ENCODE data around the gene TNFRSF18. TPM values are rescaled to one million over a fixed set of nuclear protein-coding genes. Genes with fewer than 3 reads are reported as not detected.
A peak's percentile ranks its signal among the peaks of the same experiment; 100 is the strongest.

The TNFRSF18 gene
- total RNA-seq, 3 donors from 2014 or later (not counting 1 experiment from before 2014, with no cell fraction given): 40.3 to 81.9 (median 54.7) TPM

DNA sequence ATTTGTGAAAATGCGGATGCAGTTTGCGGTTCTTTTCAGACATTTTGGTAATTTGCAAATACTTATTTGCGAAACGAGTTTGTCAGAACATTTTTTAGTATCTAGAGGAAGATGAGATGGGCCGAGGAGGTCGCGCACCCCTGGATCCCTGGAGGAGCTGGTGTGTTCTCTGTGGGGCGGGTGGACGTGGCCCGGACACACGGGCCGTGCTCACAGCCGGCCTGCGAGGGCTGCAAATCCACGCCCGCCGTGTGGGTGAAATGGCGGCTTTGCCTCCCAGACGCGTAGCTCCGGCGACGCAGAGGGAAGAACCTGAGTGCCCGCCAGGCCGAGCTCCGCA lies 42.1 kb downstream of the TNFRSF18 start:
- Mint-ChIP-seq H3K4me3 (no peak overlapping the region), H3K4me1 (peaks cover 7 to 11% of the 10 kb centered on the region in 2 donors), H3K36me3 (no peaks in the 10 kb centered on the region), H3K27ac (peak overlapping the region in 1 of 2 donors; percentile 24), H3K27me3 (ENCODE audit: low read depth in 2 of 2) (peaks cover 0 to 4% of the 10 kb centered on the region in 2 donors), H3K9me3 (no peaks in the 10 kb centered on the region)
- Histone ChIP-seq H3K9me3 (ENCODE audit: control insufficient read depth, insufficient read depth, low read length) (no peaks in the 10 kb centered on the region), H3K36me3 (ENCODE audit: control insufficient read depth, insufficient read depth, low read length) (no peaks in the 10 kb centered on the region), H3K27me3 (ENCODE audit: control insufficient read depth, insufficient read depth, low read length) (no peaks in the 10 kb centered on the region), H3K4me1 (ENCODE audit: control insufficient read depth, insufficient read depth, low read length) (peaks cover 41% of the 10 kb centered on the region), H3K4me3 (ENCODE audit: low read length) (no peak overlapping the region), H3K27ac (ENCODE audit: low read length) (no peak overlapping the region)
- ATAC-seq (no peak), DNase-seq (no peak)
- intact Hi-C loops (cut with micrococcal nuclease): no loop called here
- 85% methylated on average over 26 of the region's 26 CpGs for WGBS (ENCODE audit: insufficient coverage)
- TF ChIP-seq, protein P1, sequence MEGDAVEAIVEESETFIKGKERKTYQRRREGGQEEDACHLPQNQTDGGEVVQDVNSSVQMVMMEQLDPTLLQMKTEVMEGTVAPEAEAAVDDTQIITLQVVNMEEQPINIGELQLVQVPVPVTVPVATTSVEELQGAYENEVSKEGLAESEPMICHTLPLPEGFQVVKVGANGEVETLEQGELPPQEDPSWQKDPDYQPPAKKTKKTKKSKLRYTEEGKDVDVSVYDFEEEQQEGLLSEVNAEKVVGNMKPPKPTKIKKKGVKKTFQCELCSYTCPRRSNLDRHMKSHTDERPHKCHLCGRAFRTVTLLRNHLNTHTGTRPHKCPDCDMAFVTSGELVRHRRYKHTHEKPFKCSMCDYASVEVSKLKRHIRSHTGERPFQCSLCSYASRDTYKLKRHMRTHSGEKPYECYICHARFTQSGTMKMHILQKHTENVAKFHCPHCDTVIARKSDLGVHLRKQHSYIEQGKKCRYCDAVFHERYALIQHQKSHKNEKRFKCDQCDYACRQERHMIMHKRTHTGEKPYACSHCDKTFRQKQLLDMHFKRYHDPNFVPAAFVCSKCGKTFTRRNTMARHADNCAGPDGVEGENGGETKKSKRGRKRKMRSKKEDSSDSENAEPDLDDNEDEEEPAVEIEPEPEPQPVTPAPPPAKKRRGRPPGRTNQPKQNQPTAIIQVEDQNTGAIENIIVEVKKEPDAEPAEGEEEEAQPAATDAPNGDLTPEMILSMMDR (IDR thresholded peaks at IDR 0.05): no peak

DNA sequence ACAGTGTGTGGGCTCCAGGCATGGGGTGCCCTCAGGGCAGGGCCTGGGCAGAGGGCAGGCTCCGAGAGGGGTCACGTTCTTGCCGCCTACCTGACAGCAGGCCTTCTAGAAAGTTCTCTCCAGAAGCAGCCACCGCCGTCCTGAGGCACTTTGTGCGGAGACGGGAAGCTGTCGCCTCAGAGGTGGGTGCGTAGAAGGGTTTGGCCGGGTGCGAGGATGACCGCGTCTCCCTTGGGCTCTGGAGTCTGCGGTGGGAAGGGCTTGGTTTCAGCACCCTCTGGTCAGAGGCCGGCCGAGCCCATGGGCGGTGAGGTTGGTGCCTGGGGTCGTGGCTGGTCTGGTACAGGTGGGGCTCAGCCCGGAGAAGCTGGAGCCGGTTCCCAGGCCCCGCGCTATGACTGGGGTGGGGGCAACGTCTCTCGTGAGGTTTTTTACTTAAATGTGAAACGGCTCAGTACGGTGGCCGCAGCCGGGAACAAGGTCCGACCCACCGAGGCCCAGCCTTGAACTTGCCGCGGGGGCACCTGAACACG lies 42.8 kb downstream of the TNFRSF18 start:
- H3K36me3 Mint-ChIP-seq: no peaks in the 10 kb centered on the region
- 95% methylated on average over 33 of the region's 33 CpGs for WGBS (ENCODE audit: insufficient coverage)
- peaks cover 0 to 4% of the 10 kb centered on the region in 2 donors for H3K27me3 Mint-ChIP-seq (ENCODE audit: low read depth in 2 of 2)
- no peaks in the 10 kb centered on the region for H3K9me3 ChIP-seq (ENCODE audit: control insufficient read depth, insufficient read depth, low read length)
- no peak for DNase-seq
- H3K4me3 ChIP-seq (ENCODE audit: low read length): no peak overlapping the region
- no peaks in the 10 kb centered on the region for H3K9me3 Mint-ChIP-seq
- no peak overlapping the region for H3K27ac ChIP-seq (ENCODE audit: low read length)
- H3K4me1 Mint-ChIP-seq: peaks cover 7 to 11% of the 10 kb centered on the region in 2 donors
- intact Hi-C loops (cut with micrococcal nuclease): no loop called here
- H3K4me3 Mint-ChIP-seq: peak overlapping the region; percentile 17
- no peak for ATAC-seq
- H3K27ac Mint-ChIP-seq: peak overlapping the region in 1 of 2 donors; percentile 24
- H3K27me3 ChIP-seq (ENCODE audit: control insufficient read depth, insufficient read depth, low read length): no peaks in the 10 kb centered on the region
- TF ChIP-seq, protein P1 (IDR thresholded peaks at IDR 0.05): no peak
- H3K4me1 ChIP-seq (ENCODE audit: control insufficient read depth, insufficient read depth, low read length): peaks cover 43% of the 10 kb centered on the region
- no peaks in the 10 kb centered on the region for H3K36me3 ChIP-seq (ENCODE audit: control insufficient read depth, insufficient read depth, low read length)

DNA sequence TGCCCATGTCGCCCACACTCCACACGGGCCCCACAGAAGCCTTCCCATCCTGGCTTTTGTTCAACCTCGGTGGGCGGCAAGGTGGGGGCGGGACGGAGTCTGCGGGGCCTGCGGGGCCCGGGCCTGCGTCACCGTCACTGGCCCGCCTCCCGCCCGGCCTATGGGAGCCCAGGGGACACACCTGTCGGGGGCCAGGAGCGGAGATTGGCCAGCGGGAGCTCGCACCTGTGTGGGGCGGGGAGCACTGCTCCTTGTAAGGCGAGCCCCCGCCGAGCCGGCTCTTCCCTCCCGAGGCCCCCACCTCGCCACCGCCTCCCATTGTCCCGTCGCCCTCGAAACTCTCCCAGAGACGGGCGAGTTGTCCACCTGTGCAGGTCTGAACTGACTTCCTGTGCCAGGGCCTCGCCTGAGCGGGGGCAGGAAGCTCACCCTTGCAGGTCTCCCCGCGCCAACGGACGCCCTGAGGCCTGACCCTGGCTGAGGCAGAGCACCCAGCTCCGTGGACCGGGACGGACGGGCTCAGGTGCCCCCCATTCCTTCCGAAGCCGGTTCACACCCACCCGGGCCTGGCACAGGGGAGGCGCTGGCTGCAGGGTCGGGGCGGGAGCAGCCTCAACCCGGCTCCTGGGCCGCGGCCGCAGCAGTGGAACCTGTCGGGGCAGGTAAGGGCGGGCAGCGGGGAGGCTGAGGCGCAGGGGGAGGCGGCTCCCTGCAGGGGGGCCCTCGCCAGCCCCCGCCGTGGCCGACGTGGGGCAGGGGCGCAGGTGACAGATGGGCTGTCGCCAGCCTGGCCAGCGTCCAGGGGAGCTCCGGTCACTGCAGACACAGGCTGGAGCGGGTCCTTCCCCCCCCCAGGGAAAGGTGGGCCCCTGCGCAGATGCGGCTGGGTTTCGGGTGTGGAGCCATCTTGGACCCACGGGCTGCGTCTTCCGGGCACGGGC lies 43.5 kb downstream of the TNFRSF18 start:
- WGBS (ENCODE audit: insufficient coverage): 76% methylated on average over 73 of the region's 73 CpGs
- H3K27ac Mint-ChIP-seq: no peak overlapping the region
- H3K36me3 ChIP-seq (ENCODE audit: control insufficient read depth, insufficient read depth, low read length): no peaks in the 10 kb centered on the region
- H3K4me3 Mint-ChIP-seq: no peak overlapping the region
- H3K27ac ChIP-seq (ENCODE audit: low read length): no peak overlapping the region
- H3K9me3 ChIP-seq (ENCODE audit: control insufficient read depth, insufficient read depth, low read length): no peaks in the 10 kb centered on the region
- H3K9me3 Mint-ChIP-seq: no peaks in the 10 kb centered on the region
- TF ChIP-seq, protein P1 (IDR thresholded peaks at IDR 0.05): no peak
- DNase-seq (no peak), ATAC-seq (no peak)
- intact Hi-C loops (cut with micrococcal nuclease): no loop called here
- H3K4me1 ChIP-seq (ENCODE audit: control insufficient read depth, insufficient read depth, low read length): peaks cover 44% of the 10 kb centered on the region
- no peak overlapping the region for H3K4me3 ChIP-seq (ENCODE audit: low read length)
- H3K27me3 ChIP-seq (ENCODE audit: control insufficient read depth, insufficient read depth, low read length): no peaks in the 10 kb centered on the region
- no peaks in the 10 kb centered on the region for H3K36me3 Mint-ChIP-seq
- peaks cover 0 to 4% of the 10 kb centered on the region in 2 donors for H3K27me3 Mint-ChIP-seq (ENCODE audit: low read depth in 2 of 2)
- H3K4me1 Mint-ChIP-seq: peaks cover 7 to 11% of the 10 kb centered on the region in 2 donors
